ENCODE data around the gene KRTAP4-8.
"Not testable (repeated sequence)": the region's sequence is repeated elsewhere in the genome, so short reads cannot be mapped to it uniquely, and the experiment has no call there.

The KRTAP4-8 gene

GRCh38 chr17:41063449-41063848 lies 34.5 kb downstream of the KRTAP4-8 start:
- DNase-seq: no peak

DNA sequence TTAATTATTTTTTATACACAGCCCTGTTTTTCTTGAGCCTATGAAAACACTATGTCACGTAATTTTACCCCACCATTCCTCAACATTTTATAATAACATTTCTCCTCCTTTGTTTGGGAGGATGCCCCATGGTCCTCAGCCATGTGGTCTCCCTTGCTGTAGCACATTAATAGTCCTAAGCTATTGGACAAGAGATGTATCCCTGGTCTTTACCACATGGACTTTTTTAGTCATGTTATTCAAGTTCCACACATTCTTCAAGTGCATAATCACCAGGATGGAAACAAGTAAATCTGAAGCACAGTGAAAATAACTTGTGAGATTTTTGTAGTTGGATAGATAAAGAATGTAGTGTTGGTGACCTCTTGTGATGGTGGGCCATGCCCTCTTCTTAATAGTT lies 36.0 kb downstream of the KRTAP4-8 start:
- no peak for DNase-seq

DNA sequence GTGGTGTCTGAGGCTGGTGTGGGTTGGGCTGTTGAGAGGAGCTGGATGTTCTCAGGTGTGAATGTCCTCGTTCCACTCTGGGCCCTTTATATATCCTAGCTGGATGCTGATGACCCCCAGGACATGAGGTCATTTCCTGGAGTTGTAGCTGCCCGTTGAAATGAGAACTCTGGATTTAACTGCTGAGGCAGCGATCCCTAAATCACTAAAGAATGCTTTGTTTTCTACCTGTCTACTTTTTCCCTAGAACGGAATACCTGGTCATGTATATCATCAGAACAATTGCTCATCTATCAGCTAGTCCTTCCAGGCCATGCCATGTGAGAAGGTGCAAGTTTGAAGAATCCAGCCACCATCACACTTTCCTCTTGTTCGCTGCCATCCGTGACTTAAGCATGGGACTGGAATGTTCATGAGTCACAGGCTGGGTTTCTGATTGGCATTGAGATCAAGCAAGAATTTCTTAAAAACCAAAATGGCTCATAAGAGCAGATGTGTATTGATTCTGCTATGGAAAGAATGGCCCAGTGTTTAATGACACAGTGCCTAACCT lies 37.8 kb downstream of the KRTAP4-8 start, which contains the start of gene KRTAP2-3:
TSS of gene KRTAP2-3 (minus strand) at position 63 of the 553 bp plus-strand sequence. CDS start 64 bp downstream, outside the sequence.
- DNase-seq: no peak

DNA sequence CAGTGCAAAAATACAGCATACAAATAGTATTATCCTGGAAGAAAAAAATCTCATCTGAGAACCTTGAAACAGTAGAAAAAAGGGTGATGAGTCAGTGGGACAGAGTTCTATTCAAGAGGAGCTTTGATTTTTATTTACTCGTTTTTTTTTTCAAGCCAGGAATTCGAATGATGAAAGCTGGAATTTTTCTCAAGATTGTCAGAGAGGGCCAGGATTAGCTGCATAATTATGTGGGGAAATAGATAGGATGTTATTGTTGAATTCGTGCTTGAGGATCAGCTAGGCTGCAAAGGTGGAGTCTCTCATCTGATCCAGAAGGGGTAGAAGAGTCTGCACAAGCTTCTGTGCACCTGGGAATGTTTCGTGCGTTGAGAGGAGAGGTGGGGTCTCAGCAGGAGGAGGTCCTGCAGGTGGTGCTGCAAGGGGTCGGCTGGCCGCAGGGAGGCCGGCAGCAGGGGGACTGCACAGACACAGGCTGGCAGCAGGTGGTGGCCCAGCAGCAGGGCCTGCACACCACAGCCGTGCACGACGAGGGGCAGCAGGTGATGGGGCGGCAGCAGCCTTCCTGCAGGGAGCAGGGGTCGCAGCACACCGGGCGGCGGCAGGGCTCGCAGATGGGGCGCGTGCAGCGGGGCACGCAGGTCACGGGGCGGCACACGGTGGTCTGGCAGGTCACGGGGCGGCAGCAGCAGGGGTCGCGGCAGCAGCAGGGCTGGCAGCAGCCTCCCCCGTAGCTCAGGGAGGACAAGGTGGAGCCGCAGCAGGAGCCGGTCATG lies 38.5 kb downstream of the KRTAP4-8 start:
- DNase-seq: not testable (repeated sequence)

DNA sequence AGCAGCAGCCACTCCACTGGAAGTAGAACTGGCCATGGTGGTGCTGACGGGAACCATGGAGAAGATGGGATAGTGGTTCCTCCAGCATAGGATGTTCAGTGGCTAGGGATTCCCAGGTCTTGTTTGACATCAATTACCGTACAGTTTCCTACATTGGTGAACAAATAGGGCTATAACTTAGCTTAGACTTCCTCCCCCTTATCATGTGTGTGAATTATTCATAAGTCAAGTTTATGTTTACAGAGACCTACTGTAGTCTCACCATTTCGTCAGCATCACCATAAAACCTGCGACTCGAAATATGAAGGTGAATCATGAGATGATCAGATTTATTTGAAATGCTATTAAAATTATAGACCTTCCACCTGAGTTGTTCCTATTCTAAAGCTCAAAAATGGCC lies 39.2 kb downstream of the KRTAP4-8 start:
- no peak for DNase-seq

DNA sequence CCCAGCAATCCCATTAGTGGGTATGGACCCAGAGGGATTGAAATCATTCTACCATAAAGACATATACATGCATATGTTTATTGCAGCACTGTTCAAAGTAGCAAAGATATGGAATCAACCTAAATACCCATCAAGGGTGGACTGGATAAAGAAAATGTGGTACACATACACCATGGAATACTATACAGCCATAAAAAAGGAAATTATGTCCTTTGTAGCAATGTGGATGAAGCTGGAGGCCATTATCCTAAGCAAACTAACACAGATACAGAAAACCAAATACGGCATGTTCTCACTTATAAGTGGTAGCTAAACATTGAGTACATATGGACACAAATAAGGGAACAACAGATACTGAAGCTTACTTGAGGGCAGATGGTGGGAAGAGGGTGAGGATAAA lies 40.4 kb downstream of the KRTAP4-8 start:
- no peak for DNase-seq

- DNase-seq: not testable (repeated sequence)
Observed at GRCh38 chr17:41055130-41055529, 42.8 kb downstream of the KRTAP4-8 start, which contains the start of gene KRTAP2-2. TSS of gene KRTAP2-2 (minus strand) at chr17:41055230. CDS start at chr17:41055211, 19 bp downstream.

- not testable (repeated sequence) for DNase-seq
Observed at GRCh38 chr17:41054556-41054955, 43.4 kb downstream of the KRTAP4-8 start.

DNA sequence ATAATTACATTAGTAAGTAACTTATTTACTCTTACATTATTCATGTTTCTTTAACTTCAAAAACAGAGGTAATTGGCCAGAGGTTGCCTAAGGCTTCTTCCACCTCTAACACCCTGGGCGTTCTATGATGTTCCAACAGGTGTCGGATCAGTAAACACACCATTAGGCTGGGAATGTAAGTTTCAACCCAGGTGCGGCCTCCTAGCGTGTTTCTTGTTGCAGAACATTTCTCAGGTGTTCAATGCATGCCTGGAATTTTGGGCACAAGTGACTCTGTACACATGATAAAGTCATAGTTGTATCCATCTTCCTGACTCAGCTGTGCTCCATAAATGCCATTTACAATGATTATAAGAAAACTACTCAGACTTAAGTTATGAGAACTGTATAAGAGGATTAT lies 43.9 kb downstream of the KRTAP4-8 start:
- DNase-seq: no peak

- DNase-seq: no peak
Observed at GRCh38 chr17:41052566-41052965, 45.4 kb downstream of the KRTAP4-8 start.

DNA sequence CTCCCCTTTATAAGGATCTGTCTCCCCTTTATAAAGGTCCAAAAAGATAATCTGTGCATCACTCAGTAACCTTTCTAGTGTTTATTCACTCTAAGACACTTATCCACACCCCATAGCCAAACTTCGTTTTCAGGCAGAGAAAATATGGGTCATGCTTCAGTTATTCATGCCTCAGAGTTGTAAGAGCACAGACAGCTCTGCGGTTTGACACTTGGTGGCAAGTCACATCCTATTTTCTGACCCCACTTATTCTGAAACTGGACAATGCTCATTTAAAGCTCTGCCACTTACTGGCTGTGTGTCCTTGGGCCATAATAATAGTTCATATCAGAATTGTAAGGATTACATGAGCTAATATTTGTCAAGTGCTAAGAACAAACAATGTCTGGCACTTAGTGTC lies 48.8 kb downstream of the KRTAP4-8 start:
- no peak for DNase-seq

- no peak for DNase-seq
Observed at GRCh38 chr17:41048441-41048840, 49.5 kb downstream of the KRTAP4-8 start.

Measured in activated effector memory CD4-positive, alpha-beta T cell treated with Interleukin-2 at 50 U/mL for 16 hours (primary cell).